ENCODE results near the gene SH3GL2.

GRCh38 chr9:17777465-17777864 is 198.6 kb downstream of the SH3GL2 start:
- no peak for TF ChIP-seq CTCF (IDR thresholded peaks at IDR 0.05)
- no peak for TF ChIP-seq EP300 (IDR thresholded peaks at IDR 0.05)
- TF ChIP-seq POLR2A (IDR thresholded peaks at IDR 0.05) = no peak
